GM12878 (cell line): ENCODE data around the gene DDX19B. TPM values are rescaled to one million over a fixed set of nuclear protein-coding genes. Genes with fewer than 3 reads are reported as not detected.

ENCODE experiments used
- ATAC-seq: fragments of 200-7000 bp; cut with Tn5 transposase; 3 replicates; pipeline ENCODE4 v1.9.1; 2020; ENCODE audit warnings: mild to moderate bottlenecking, moderate library complexity
- BruUV-seq: library from RNA; stranded (reverse); fragments of 400-500 nt; replicated peaks from 2 replicates; lab custom pipeline; 2021; lab: Mats Ljungman, UMichigan
- CTCF ChIA-PET: fragments of 300-600 bp; sonication (Branson Sonifier 250); formaldehyde crosslinking; extraction: SDS; loops from one replicate; lab custom pipeline; 2021; ENCODE audit warnings: inconsistent platforms; lab: Yijun Ruan, JAX
- POLR2A ChIA-PET: fragments of 350-600 bp; formaldehyde crosslinking; extraction: SDS; loops from one replicate; lab custom pipeline; 2021; ENCODE audit warnings: inconsistent platforms; lab: Charles Lee
- RAD21 ChIA-PET: fragments of 300-600 bp; sonication (Branson Sonifier 250); formaldehyde crosslinking; loops from one replicate; lab custom pipeline; 2023; ENCODE audit warnings: antibody characterized with exemption; ENCODE audit not compliant: unreplicated experiment; lab: Charles Lee
- SMC1A ChIA-PET: fragments of 300-600 bp; sonication (Branson Sonifier 250); formaldehyde crosslinking; loops from one replicate; lab custom pipeline; 2023; ENCODE audit not compliant: unreplicated experiment, uncharacterized antibody; lab: Charles Lee
- DNase-seq: peaks from one replicate; pipeline ENCODE4 v3.0.0-alpha.2; 2011; ENCODE audit warnings: low read depth, low spot score
- FAIRE-seq: peaks from 3 replicates; lab custom pipeline; 2011; peaks lifted over from hg19 to GRCh38; lab: Jason Lieb, UNC
- H2AFZ ChIP-seq: 2 replicates; pipeline ENCODE4 v1.6.0; 2011; ENCODE audit warnings: low read depth, low read length, control low read depth; ENCODE audit not compliant: control insufficient read depth
- H3K27ac ChIP-seq: 2 replicates; pipeline ENCODE4 v1.5.1; 2011; ENCODE audit warnings: control low read depth; ENCODE audit not compliant: control insufficient read depth, insufficient read depth
- H3K27me3 ChIP-seq, 2 experiments: replicated peaks in 1 of 2; 2 replicates each; pipeline versions ENCODE4 v1.6.0 to v1.6.1; 2011; ENCODE audit warnings: low read length in 1 of 2; ENCODE audit not compliant: control insufficient read depth in 2 of 2, insufficient read depth in 2 of 2
- H3K36me3 ChIP-seq, 2 experiments: 2 replicates each; pipeline ENCODE4 v1.5.1; 2011; ENCODE audit warnings: low read length in 1 of 2; ENCODE audit not compliant: control insufficient read depth in 2 of 2, insufficient read depth in 2 of 2
- H3K4me1 ChIP-seq: 2 replicates; pipeline ENCODE4 v1.6.1; 2011; ENCODE audit warnings: mild to moderate bottlenecking, low read length, moderate library complexity, mixed read lengths; ENCODE audit not compliant: control insufficient read depth, insufficient read depth
- H3K4me2 ChIP-seq: 2 replicates; pipeline ENCODE4 v1.6.0; 2011; ENCODE audit warnings: control low read depth; ENCODE audit not compliant: control insufficient read depth, insufficient read depth
- H3K4me3 ChIP-seq: fragments of 200-600 bp; sonication (generic); 2 replicates; pipeline ENCODE4 v1.5.1; 2016
- H3K79me2 ChIP-seq: 2 replicates; pipeline ENCODE4 v1.6.0; 2011; ENCODE audit warnings: low read length; ENCODE audit not compliant: control insufficient read depth, insufficient read depth
- H3K9ac ChIP-seq: 2 replicates; pipeline ENCODE4 v1.8.0; 2011; ENCODE audit warnings: low read length, control low read depth, mixed read lengths; ENCODE audit not compliant: control insufficient read depth, insufficient read depth
- H3K9me3 ChIP-seq: replicated peaks from 3 replicates; pipeline ENCODE4 v1.5.1; 2011; ENCODE audit warnings: mild to moderate bottlenecking, low read length; ENCODE audit not compliant: control insufficient read depth, insufficient read depth
- H4K20me1 ChIP-seq: 2 replicates; pipeline ENCODE4 v1.6.0; 2011; ENCODE audit not compliant: control insufficient read depth, insufficient read depth
- ATF7 ChIP-seq: fragments of 450-650 bp; IDR thresholded peaks from 2 replicates; pipeline ENCODE4 v1.6.1; 2016; ENCODE audit warnings: low read depth, mild to moderate bottlenecking
- BHLHE40 ChIP-seq, 2 experiments: fragments of 450-650 bp in 1 of 2; IDR thresholded peaks; 2 replicates each; pipeline ENCODE4 v1.6.1; 2011 to 2017; ENCODE audit warnings: low read depth in 2 of 2, borderline replicate concordance in 1 of 2, improper control_type of control experiment in 1 of 2, low read length in 1 of 2, mild to moderate bottlenecking in 1 of 2
- BRCA1 ChIP-seq: IDR thresholded peaks from 2 replicates; pipeline ENCODE4 v1.6.1; 2011; ENCODE audit warnings: low read depth, low read length, improper control_type of control experiment
- CBX3 ChIP-seq: fragments of 200-600 bp; sonication (generic); IDR thresholded peaks from 2 replicates; pipeline ENCODE4 v1.6.1; 2016; ENCODE audit warnings: low read depth, borderline replicate concordance
- CREM ChIP-seq: IDR thresholded peaks from 2 replicates; pipeline ENCODE4 v1.6.1; 2014; ENCODE audit warnings: antibody characterized with exemption, low read depth
- ETV6 ChIP-seq, 2 experiments: fragments of 450-650 bp in 1 of 2; IDR thresholded peaks in 1 of 2; conservative IDR thresholded peaks in 1 of 2; 2 replicates each; pipeline ENCODE4 v1.6.1; 2014; ENCODE audit warnings: antibody characterized with exemption in 1 of 2, borderline replicate concordance in 1 of 2, low read depth in 1 of 2, mild to moderate bottlenecking in 1 of 2, moderate library complexity in 1 of 2
- FOS ChIP-seq: IDR thresholded peaks from 3 replicates; pipeline ENCODE4 v1.6.1; 2011; ENCODE audit warnings: borderline replicate concordance; ENCODE audit not compliant: insufficient read length; ENCODE audit errors: extremely low read depth
- MEF2A ChIP-seq: IDR thresholded peaks from 2 replicates; pipeline ENCODE4 v1.6.1; 2011; ENCODE audit warnings: low read depth, mild to moderate bottlenecking, low read length, moderate library complexity; ENCODE audit not compliant: insufficient read depth
- NR2F1 ChIP-seq: fragments of 450-650 bp; conservative IDR thresholded peaks from 2 replicates; pipeline ENCODE4 v1.6.1; 2017; ENCODE audit warnings: mild to moderate bottlenecking
- POLR2AphosphoS2 ChIP-seq: IDR thresholded peaks from 2 replicates; pipeline ENCODE4 v1.6.1; 2011; ENCODE audit warnings: low read depth, mild to moderate bottlenecking, low read length, improper control_type of control experiment, moderate library complexity
- PRDM15 ChIP-seq: fragments of 450-650 bp; formaldehyde crosslinking; IDR thresholded peaks from 2 replicates; pipeline ENCODE4 v1.4.0; 2020; ENCODE audit warnings: mild to moderate bottlenecking, moderate library complexity
- RAD21 ChIP-seq: IDR thresholded peaks from 2 replicates; pipeline ENCODE4 v1.6.1; 2011; ENCODE audit warnings: mild to moderate bottlenecking, low read depth, low read length, moderate library complexity; ENCODE audit not compliant: insufficient read depth
- STAT3 ChIP-seq: IDR thresholded peaks from 2 replicates; pipeline ENCODE4 v1.6.1; 2011; ENCODE audit warnings: low read depth, low read length, improper control_type of control experiment
- USF1 ChIP-seq: IDR thresholded peaks from 2 replicates; pipeline ENCODE4 v1.6.1; 2011; ENCODE audit warnings: borderline replicate concordance, low read depth, mild to moderate bottlenecking, moderate library complexity, mixed read lengths, low read length; ENCODE audit not compliant: insufficient read depth; ENCODE audit errors: extremely low read length
- ZBTB33 ChIP-seq: fragments of 450-650 bp; IDR thresholded peaks from 2 replicates; pipeline ENCODE4 v1.6.1; 2017; ENCODE audit warnings: mild to moderate bottlenecking
- WGBS: methylation state at CpG from one replicate; pipeline ENCODE4 v1.1.6; 2016; ENCODE audit warnings: low lambda C conversion rate; ENCODE audit not compliant: insufficient replicate concordance, insufficient coverage; ENCODE audit errors: missing lambda C conversion rate; 5-methylcytosine and 5-hydroxymethylcytosine counted together
- in situ Hi-C: fragments of 300-500 bp; cut with MboI; formaldehyde crosslinking; loops from 9 replicates; pipeline ENCODE4 v1.14.3; 2018; ENCODE audit warnings: mixed read lengths
- intact Hi-C: fragments of 100-400 bp; cut with micrococcal nuclease; formaldehyde crosslinking; loops from one replicate; pipeline ENCODE4 v1.14.2; 2022; ENCODE audit not compliant: unreplicated experiment
- polyA plus RNA-seq, 11 experiments: library from polyadenylated mRNA; depleted of rRNA in 4 of 11; unstranded in 6 of 11; stranded (reverse) in 5 of 11; fragments of >200 nt; fragmentation: Nextera tagmentation in 4 of 11; fragmentation: Illumina TruSeq in 1 of 11; extraction: Ambion mirVana in 4 of 11; extraction: Trizol in 1 of 11; gene quantifications; 1 replicate in 1 of 11; 2 replicates in 10 of 11; pipeline versions ENCODE4 v1.2.1 to v1.2.3, GENCODE V29; 2011 to 2016; ENCODE audit warnings: inconsistent platforms in 2 of 11, missing spikeins in 2 of 11, low read depth in 1 of 11
- total RNA-seq, 4 experiments: library from RNA; depleted of rRNA in 3 of 4; stranded (reverse); fragments of >200 nt in 3 of 4; fragmentation: Illumina TruSeq in 1 of 4; extraction: Trizol in 1 of 4; gene quantifications; 2 replicates each; pipeline versions ENCODE4 v1.2.1 to v1.2.3, GENCODE V29; 2013 to 2021

DDX19B gene
- total and polyA plus RNA-seq, 10 of the 15 experiments (the other 5 are each of a cell fraction or from before 2014, with no cell fraction given), result 14.1 to 69.1 (median 42.5) TPM

- ATAC-seq (no peak), DNase-seq (no peak), FAIRE-seq (no peak)
- Histone ChIP-seq H3K27ac (no peak overlapping the region), H3K4me3 (no peak overlapping the region), H3K4me1 (no peaks in the 10 kb centered on the region), H3K79me2 (no peaks in the 10 kb centered on the region), H2AFZ (no peak overlapping the region), H3K36me3 (peaks cover 10 to 35% of the 10 kb centered on the region in 2 experiments), H3K27me3 (no peaks in the 10 kb centered on the region), H3K9me3 (no peaks in the 10 kb centered on the region), H3K4me2 (no peak overlapping the region), H3K9ac (no peak overlapping the region), H4K20me1 (no peaks in the 10 kb centered on the region)
- no TSS peak for BruUV-seq
- RAD21 ChIA-PET, result no interaction called here
- POLR2A ChIA-PET, result interaction anchor here (0.6 kb wide), 1 partner anchor 89 kb away, joined by 4 read pairs; no protein-coding TSS in a partner anchor
- 96% methylated on average over 7 of the region's 7 CpGs for WGBS
- SMC1A ChIA-PET, result interaction anchor here (1.2 to 2.0 kb wide), 2 partner anchors 10 to 13 kb away, joined by 3 to 6 read pairs; partner anchors contain the start of gene DDX19A
- in situ Hi-C loops, result no loop called here
- CTCF ChIA-PET, result interaction anchor here (0.6 to 2.8 kb wide), 2 partner anchors 10 to 76 kb away, joined by 3 to 17 read pairs; no protein-coding TSS in a partner anchor
- intact Hi-C loops, result no loop called here
- TF ChIP-seq PRDM15, result no peak
- TF ChIP-seq POLR2AphosphoS2, result no peak
- TF ChIP-seq FOS, result no peak
- no peak for TF ChIP-seq MEF2A
- TF ChIP-seq USF1, result no peak
- TF ChIP-seq NR2F1, result no peak
- TF ChIP-seq ETV6 (conservative IDR thresholded peaks at IDR 0.05 in 1 of 2, IDR thresholded peaks at IDR 0.05 in 1 of 2; ENCODE audit: borderline replicate concordance in 1 of 2, low read depth in 1 of 2), result no peak
- no peak for TF ChIP-seq ATF7
- TF ChIP-seq BRCA1, result no peak
- TF ChIP-seq CREM, result no peak
- TF ChIP-seq CBX3, result no peak
- no peak for TF ChIP-seq BHLHE40 (IDR thresholded peaks at IDR 0.05; ENCODE audit: borderline replicate concordance in 1 of 2, low read depth in 2 of 2, low read length in 1 of 2)
- TF ChIP-seq STAT3, result no peak
- no peak for TF ChIP-seq RAD21
- no peak for TF ChIP-seq ZBTB33
These were observed 60.6 kb downstream of the DDX19B start for GRCh38 chr16:70359552-70359951.
